ENCODE measurements around the gene SLC13A1.

The SLC13A1 gene

DNA sequence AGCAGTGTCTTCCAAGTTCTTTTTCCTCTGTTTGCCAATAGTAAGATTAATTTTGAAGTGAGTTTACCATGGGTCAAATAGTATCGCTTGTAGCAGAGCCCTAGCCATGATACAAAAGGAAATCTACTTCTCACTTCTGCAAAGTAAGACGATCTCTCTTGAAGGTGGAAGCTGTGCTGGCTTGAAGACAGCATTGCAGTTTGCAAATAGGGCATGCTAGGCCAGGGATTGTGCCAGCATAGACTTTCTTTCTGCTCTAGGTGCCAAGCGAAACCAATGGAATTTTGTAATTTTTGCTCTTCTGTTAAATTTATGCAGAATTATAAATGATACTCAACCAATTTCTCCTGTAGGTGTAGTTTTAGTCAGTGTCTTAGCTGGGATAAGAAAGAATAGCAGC lies 74.5 kb downstream of the SLC13A1 start:
- TF ChIP-seq SUZ12 (IDR thresholded peaks at IDR 0.05; ENCODE audit: extremely low read depth, insufficient read depth, insufficient read length) (no peak), ZNF274 (IDR thresholded peaks at IDR 0.05; ENCODE audit: low read depth, low read length) (no peak), YY1 (IDR thresholded peaks at IDR 0.05; ENCODE audit: insufficient read depth, insufficient read length) (no peak)
- H3K27me3 ChIP-seq (ENCODE audit: insufficient read depth, insufficient read length): no peaks in the 10 kb centered on the region
- H3K4me1 ChIP-seq (ENCODE audit: insufficient read depth, insufficient read length): no peaks in the 10 kb centered on the region
- no peak for DNase-seq (ENCODE audit: low read depth, low spot score)
- no peak overlapping the region for H3K9ac ChIP-seq (ENCODE audit: insufficient read length, low read depth)
- H3K4me3 ChIP-seq (ENCODE audit: insufficient read length, low read depth): no peak overlapping the region
- H3K36me3 ChIP-seq (ENCODE audit: insufficient read depth, insufficient read length, low read length): no peaks in the 10 kb centered on the region
- no peaks in the 10 kb centered on the region for H3K9me3 ChIP-seq (ENCODE audit: insufficient read depth, low read length)

DNA sequence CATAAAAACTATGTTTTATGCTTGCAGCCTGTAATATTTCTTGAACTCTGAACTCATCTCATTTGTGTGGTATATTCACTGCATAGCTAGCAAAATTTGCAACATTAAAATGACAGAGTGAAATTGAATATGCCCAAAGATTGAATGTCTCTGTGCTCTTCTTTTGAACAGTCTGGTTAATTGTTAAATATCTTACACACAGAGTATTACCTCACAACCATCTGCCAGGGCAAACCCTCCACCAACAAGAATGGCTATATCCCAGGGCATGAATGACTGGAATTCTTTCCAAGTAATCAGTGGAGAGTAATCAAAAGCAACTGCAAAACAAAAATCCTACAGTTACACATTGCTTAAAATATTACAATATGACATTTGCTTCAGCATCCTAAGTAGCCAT lies 76.9 kb downstream of the SLC13A1 start:
- Histone ChIP-seq H3K9ac (ENCODE audit: insufficient read length, low read depth) (no peak overlapping the region), H3K9me3 (ENCODE audit: insufficient read depth, low read length) (no peaks in the 10 kb centered on the region), H3K4me1 (ENCODE audit: insufficient read depth, insufficient read length) (no peaks in the 10 kb centered on the region), H3K27me3 (ENCODE audit: insufficient read depth, insufficient read length) (no peaks in the 10 kb centered on the region), H3K4me3 (ENCODE audit: insufficient read length, low read depth) (no peak overlapping the region), H3K36me3 (ENCODE audit: insufficient read depth, insufficient read length, low read length) (no peaks in the 10 kb centered on the region)
- no peak for TF ChIP-seq YY1 (IDR thresholded peaks at IDR 0.05; ENCODE audit: insufficient read depth, insufficient read length)
- no peak for TF ChIP-seq SUZ12 (IDR thresholded peaks at IDR 0.05; ENCODE audit: extremely low read depth, insufficient read depth, insufficient read length)
- TF ChIP-seq ZNF274 (IDR thresholded peaks at IDR 0.05; ENCODE audit: low read depth, low read length): no peak
- no peak for DNase-seq (ENCODE audit: low read depth, low spot score)

DNA sequence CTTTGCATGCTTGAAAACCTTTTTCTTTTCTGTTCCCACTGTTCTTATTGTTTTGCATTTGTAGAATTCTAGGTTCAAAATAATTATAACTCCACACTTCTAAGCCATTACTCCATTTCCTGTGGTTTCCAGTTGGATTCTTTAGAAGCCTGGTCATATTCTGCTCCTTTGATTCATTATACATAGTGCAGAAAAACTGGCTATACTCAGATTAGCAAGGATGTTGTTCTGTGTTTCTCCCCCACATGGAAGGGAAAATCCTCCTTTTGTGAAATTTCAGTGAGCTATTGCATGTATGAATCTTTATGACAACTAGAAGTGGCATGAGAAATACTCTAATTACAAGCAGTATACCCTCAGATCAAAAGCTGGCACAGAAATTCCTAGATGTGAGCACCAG lies 79.5 kb downstream of the SLC13A1 start:
- Histone ChIP-seq H3K9me3 (ENCODE audit: insufficient read depth, low read length) (no peaks in the 10 kb centered on the region), H3K36me3 (ENCODE audit: insufficient read depth, insufficient read length, low read length) (no peaks in the 10 kb centered on the region), H3K4me1 (ENCODE audit: insufficient read depth, insufficient read length) (no peaks in the 10 kb centered on the region), H3K9ac (ENCODE audit: insufficient read length, low read depth) (no peak overlapping the region), H3K27me3 (ENCODE audit: insufficient read depth, insufficient read length) (no peaks in the 10 kb centered on the region), H3K4me3 (ENCODE audit: insufficient read length, low read depth) (no peak overlapping the region)
- DNase-seq (ENCODE audit: low read depth, low spot score): no peak
- TF ChIP-seq SUZ12 (IDR thresholded peaks at IDR 0.05; ENCODE audit: extremely low read depth, insufficient read depth, insufficient read length) (no peak), ZNF274 (IDR thresholded peaks at IDR 0.05; ENCODE audit: low read depth, low read length) (no peak), YY1 (IDR thresholded peaks at IDR 0.05; ENCODE audit: insufficient read depth, insufficient read length) (no peak)

DNA sequence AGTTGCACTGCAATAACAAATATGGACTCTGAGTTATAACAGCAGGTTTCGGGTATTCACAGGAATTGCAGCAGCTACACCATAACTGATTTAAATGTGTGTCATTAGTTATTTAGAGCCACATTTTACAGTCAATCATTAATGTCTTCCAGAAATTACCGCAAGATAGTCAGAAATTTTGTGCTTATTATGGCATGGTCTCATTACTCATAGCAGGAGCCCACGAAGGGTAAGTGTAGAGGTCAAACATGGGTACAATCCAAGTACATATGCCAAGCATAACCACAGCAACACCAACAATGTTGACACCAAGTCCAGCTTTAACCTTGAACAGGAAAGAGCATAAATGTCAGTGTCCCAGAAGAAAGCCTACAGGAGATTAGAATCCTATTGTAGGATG lies 84.4 kb downstream of the SLC13A1 start:
- TF ChIP-seq YY1 (IDR thresholded peaks at IDR 0.05; ENCODE audit: insufficient read depth, insufficient read length): no peak
- no peak for TF ChIP-seq SUZ12 (IDR thresholded peaks at IDR 0.05; ENCODE audit: extremely low read depth, insufficient read depth, insufficient read length)
- TF ChIP-seq ZNF274 (IDR thresholded peaks at IDR 0.05; ENCODE audit: low read depth, low read length): no peak
- no peak for DNase-seq (ENCODE audit: low read depth, low spot score)
- no peaks in the 10 kb centered on the region for H3K9me3 ChIP-seq (ENCODE audit: insufficient read depth, low read length)

DNA sequence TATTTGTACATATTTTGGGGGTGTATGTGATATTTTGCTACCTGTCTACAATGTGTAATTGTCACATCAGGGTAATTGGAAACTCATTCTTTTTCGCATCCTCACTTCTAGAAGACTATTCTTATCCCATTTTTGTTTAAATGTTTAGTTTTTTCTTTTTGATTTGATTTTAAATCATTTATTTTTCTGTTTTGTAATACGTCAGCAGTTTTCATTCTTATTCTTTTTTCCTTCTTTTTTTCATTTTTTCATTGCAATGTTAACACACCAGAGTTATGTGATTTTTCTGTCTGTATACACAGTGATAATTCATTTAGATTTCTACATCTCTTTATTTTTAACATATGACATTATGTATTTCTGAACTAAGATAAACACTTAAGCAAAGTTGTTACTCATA lies 85.5 kb downstream of the SLC13A1 start:
- no peaks in the 10 kb centered on the region for H3K4me1 ChIP-seq (ENCODE audit: insufficient read depth, insufficient read length)
- no peaks in the 10 kb centered on the region for H3K9me3 ChIP-seq (ENCODE audit: insufficient read depth, low read length)
- H3K4me3 ChIP-seq (ENCODE audit: insufficient read length, low read depth): no peak overlapping the region
- no peak for DNase-seq (ENCODE audit: low read depth, low spot score)
- no peaks in the 10 kb centered on the region for H3K36me3 ChIP-seq (ENCODE audit: insufficient read depth, insufficient read length, low read length)
- TF ChIP-seq ZNF274 (IDR thresholded peaks at IDR 0.05; ENCODE audit: low read depth, low read length) (no peak), YY1 (IDR thresholded peaks at IDR 0.05; ENCODE audit: insufficient read depth, insufficient read length) (no peak), SUZ12 (IDR thresholded peaks at IDR 0.05; ENCODE audit: extremely low read depth, insufficient read depth, insufficient read length) (no peak)
- H3K9ac ChIP-seq (ENCODE audit: insufficient read length, low read depth): no peak overlapping the region
- H3K27me3 ChIP-seq (ENCODE audit: insufficient read depth, insufficient read length): no peaks in the 10 kb centered on the region

More for the DNA sequence above, 84.4 kb downstream of the SLC13A1 start:
- Histone ChIP-seq H3K4me1 (ENCODE audit: insufficient read depth, insufficient read length) (no peaks in the 10 kb centered on the region), H3K36me3 (ENCODE audit: insufficient read depth, insufficient read length, low read length) (no peaks in the 10 kb centered on the region), H3K27me3 (ENCODE audit: insufficient read depth, insufficient read length) (no peaks in the 10 kb centered on the region), H3K9ac (ENCODE audit: insufficient read length, low read depth) (no peak overlapping the region), H3K4me3 (ENCODE audit: insufficient read length, low read depth) (no peak overlapping the region)

DNA sequence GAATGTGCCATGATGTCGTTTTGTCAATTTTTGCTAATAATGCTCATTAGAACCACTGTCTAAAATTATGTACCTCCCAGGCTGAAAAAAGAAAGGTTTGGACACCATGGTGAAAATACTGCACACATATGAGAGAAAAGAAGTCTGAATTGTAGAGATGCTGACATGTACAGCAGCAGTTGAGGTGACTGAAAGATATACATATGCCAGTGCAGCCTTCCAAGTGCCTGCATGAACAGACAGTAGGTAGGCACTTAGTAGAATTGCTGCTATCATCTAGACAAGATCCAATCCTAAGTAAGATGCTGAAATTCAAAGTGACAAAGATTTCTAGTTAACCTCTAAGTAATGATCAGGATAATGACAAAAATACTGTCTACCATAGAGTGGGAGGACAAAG lies 86.9 kb downstream of the SLC13A1 start:
- no peak for TF ChIP-seq ZNF274 (IDR thresholded peaks at IDR 0.05; ENCODE audit: low read depth, low read length)
- TF ChIP-seq SUZ12 (IDR thresholded peaks at IDR 0.05; ENCODE audit: extremely low read depth, insufficient read depth, insufficient read length): no peak
- no peak for TF ChIP-seq YY1 (IDR thresholded peaks at IDR 0.05; ENCODE audit: insufficient read depth, insufficient read length)
- no peaks in the 10 kb centered on the region for H3K4me1 ChIP-seq (ENCODE audit: insufficient read depth, insufficient read length)
- no peaks in the 10 kb centered on the region for H3K9me3 ChIP-seq (ENCODE audit: insufficient read depth, low read length)
- H3K36me3 ChIP-seq (ENCODE audit: insufficient read depth, insufficient read length, low read length): no peaks in the 10 kb centered on the region
- H3K9ac ChIP-seq (ENCODE audit: insufficient read length, low read depth): no peak overlapping the region
- no peak for DNase-seq (ENCODE audit: low read depth, low spot score)
- no peak overlapping the region for H3K4me3 ChIP-seq (ENCODE audit: insufficient read length, low read depth)
- no peaks in the 10 kb centered on the region for H3K27me3 ChIP-seq (ENCODE audit: insufficient read depth, insufficient read length)

DNA sequence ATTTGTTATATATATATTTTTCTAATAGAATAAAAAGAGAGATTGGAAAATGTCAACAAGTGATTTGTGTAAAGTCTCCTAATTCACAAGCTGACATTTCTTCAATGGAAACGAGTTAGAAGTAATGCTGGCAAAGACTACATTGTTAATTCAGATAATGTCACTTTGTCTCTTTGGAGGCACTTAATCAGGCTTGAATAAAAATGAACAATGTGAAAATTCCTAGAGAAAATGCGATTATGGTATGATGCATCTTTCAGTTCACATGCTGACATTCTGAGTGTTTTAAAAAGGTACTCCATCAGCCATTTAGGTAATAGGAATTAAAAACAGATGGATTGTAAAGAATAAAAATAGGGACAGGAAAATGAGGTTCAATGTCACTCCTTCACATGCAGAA lies 100.1 kb downstream of the SLC13A1 start:
- H3K4me3 ChIP-seq (ENCODE audit: insufficient read length, low read depth): no peak overlapping the region
- TF ChIP-seq ZNF274 (IDR thresholded peaks at IDR 0.05; ENCODE audit: low read depth, low read length) (no peak), SUZ12 (IDR thresholded peaks at IDR 0.05; ENCODE audit: extremely low read depth, insufficient read depth, insufficient read length) (no peak), YY1 (IDR thresholded peaks at IDR 0.05; ENCODE audit: insufficient read depth, insufficient read length) (no peak)
- no peaks in the 10 kb centered on the region for H3K27me3 ChIP-seq (ENCODE audit: insufficient read depth, insufficient read length)
- H3K9me3 ChIP-seq (ENCODE audit: insufficient read depth, low read length): no peaks in the 10 kb centered on the region; the same call in 1 of the 2 replicates
- no peak for DNase-seq (ENCODE audit: low read depth, low spot score)
- H3K36me3 ChIP-seq (ENCODE audit: insufficient read depth, insufficient read length, low read length): no peaks in the 10 kb centered on the region
- no peaks in the 10 kb centered on the region for H3K4me1 ChIP-seq (ENCODE audit: insufficient read depth, insufficient read length)
- H3K9ac ChIP-seq (ENCODE audit: insufficient read length, low read depth): no peak overlapping the region
